WTC11 (cell line): ENCODE results near the gene UVRAG.

Experiments used
- TP53 ChIP-seq: sonication (generic); formaldehyde crosslinking; IDR thresholded peaks from 2 replicates; pipeline ENCODE4 v1.8.1; 2023; ENCODE audit warnings: mild to moderate bottlenecking, missing genetic modification reagents
- USF2 ChIP-seq: sonication (generic); formaldehyde crosslinking; IDR thresholded peaks from 2 replicates; pipeline ENCODE4 v1.8.1; 2023; ENCODE audit warnings: mild to moderate bottlenecking, missing genetic modification reagents, moderate library complexity
- ZNF532 ChIP-seq: fragments of 250-450 bp; sonication (Bioruptor Pico); IDR thresholded peaks from 2 replicates; pipeline ENCODE4 v1.9.0; 2021; ENCODE audit warnings: mild to moderate bottlenecking, borderline replicate concordance

- TF ChIP-seq ZNF532 (no peak), USF2 (CRISPR knock-in tag) (no peak), TP53 (CRISPR knock-in tag) (no peak)
Measured at GRCh38 chr11:75822541-75822940, 7.5 kb downstream of the UVRAG start.
